H1 (cell line): ENCODE measurements around the gene FLNC. TPM values are rescaled to one million over a fixed set of nuclear protein-coding genes. Genes with fewer than 3 reads are reported as not detected.

Experiments used
- HDAC2 ChIP-seq, 2 experiments: fragments of 300-600 bp in 1 of 2; sonication (generic) in 1 of 2; IDR thresholded peaks; 2 replicates each; pipeline ENCODE4 v1.6.1; 2011 to 2012; ENCODE audit warnings: low read depth in 2 of 2, low read length in 2 of 2, mild to moderate bottlenecking in 2 of 2, moderate library complexity in 2 of 2, borderline replicate concordance in 1 of 2, inconsistent platforms in 1 of 2
- polyA plus RNA-seq, 7 experiments: library from polyadenylated mRNA; depleted of rRNA in 3 of 7; stranded (reverse) in 5 of 7; unstranded in 2 of 7; fragments of >200 nt in 5 of 7; fragments of 200-250 nt in 2 of 7; gene quantifications; 1 replicate in 5 of 7; 2 replicates in 1 of 7; 4 replicates in 1 of 7; pipeline versions ENCODE4 v1.2.1 to v1.2.3, GENCODE V29; 2011 to 2013; ENCODE audit warnings: missing spikeins in 2 of 7, mixed read lengths in 2 of 7
- total RNA-seq: library from RNA; stranded (reverse); fragmentation: NEBNext Ultra II Directional; extraction: Animal tissue kit (Norgen Biotek cat#: 25700); gene quantifications from 2 replicates; pipeline ENCODE4 v1.2.1, GENCODE V29; 2021

Gene FLNC
- total and polyA plus RNA-seq, 2 of the 8 experiments (the other 6 are each of a cell fraction or from before 2014, with no cell fraction given) = 1.9 to 10.7 TPM

DNA sequence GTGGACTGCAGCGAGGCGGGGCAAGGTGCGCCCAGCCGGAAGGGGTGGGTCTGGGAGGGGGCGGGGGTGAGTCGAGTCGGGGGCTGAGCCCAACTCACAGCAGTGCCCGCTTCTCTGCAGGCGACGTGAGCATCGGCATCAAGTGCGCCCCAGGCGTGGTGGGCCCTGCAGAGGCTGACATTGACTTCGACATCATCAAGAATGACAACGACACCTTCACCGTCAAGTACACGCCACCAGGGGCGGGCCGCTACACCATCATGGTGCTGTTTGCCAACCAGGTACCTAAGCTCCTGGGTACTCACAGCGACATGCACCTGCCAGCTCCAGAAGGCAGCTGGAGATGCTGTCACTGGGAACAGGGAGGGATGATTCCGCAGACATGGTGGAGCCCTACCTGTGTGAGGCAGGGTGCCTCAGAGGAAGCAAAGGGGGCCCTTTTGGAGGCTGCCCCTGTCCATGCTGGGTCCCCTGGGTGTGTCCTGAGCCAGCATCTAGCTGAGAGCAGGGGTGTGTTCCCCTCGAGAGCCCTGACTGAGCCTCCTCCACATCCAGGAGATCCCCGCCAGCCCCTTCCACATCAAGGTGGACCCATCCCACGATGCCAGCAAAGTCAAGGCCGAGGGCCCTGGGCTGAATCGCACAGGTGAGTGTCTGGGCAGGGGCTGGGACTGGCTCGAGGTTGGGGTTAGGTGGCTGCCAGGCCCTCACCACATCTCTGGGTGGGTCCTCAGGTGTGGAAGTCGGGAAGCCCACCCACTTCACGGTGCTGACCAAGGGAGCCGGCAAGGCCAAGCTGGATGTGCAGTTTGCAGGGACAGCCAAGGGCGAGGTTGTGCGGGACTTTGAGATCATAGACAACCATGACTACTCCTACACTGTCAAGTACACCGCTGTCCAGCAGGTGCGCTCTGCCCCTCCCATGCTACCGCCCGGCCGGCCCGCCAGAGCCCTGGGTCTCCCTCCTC, 12.8 kb downstream of the FLNC start (continued):
- TF ChIP-seq HDAC2 (IDR thresholded peaks at IDR 0.05; ENCODE audit: borderline replicate concordance in 1 of 2, low read depth in 2 of 2, low read length in 2 of 2) = no peak
